ENCODE measurements around the gene PITX3.

PITX3 gene

DNA sequence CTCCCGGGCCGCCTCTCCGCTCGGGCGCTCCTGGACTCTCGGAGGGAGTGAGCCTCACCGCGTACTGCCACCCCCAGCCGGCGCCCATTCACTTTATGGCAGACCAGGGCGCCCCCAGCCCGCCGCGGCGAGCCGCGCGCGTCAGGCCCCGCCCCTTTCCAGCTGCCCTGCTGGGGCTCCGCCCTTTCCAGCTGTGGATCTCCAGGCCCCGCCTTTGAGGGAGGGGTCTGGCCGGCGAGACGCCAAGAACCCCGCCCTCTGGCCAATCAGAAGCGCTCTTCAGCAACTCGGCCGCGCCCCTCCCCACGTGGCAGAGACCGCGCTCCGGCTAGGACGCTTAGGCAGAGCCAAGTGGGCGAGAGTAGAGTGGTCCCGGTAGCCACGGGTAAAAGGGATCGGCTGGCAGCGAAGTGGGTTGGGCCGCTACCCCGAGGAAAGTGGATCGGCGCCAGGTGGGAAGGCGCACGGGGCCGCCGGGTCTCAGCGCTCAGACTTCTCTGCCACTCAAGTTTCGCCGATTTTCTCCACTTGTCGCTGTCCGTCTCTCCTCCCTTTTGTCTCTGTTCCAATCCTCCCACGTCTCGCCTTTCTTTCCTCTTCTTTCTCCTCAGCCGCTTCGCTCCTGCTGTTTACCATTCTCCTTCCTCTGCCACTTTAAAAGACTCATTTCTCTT, at the start of gene PITX3:
TSS of gene PITX3 (minus strand) at position 69 of the 674 bp plus-strand sequence. CDS start 9,432 bp downstream, outside the sequence.
- no peak for DNase-seq (ENCODE audit: low read depth)
- TF ChIP-seq, protein P1, sequence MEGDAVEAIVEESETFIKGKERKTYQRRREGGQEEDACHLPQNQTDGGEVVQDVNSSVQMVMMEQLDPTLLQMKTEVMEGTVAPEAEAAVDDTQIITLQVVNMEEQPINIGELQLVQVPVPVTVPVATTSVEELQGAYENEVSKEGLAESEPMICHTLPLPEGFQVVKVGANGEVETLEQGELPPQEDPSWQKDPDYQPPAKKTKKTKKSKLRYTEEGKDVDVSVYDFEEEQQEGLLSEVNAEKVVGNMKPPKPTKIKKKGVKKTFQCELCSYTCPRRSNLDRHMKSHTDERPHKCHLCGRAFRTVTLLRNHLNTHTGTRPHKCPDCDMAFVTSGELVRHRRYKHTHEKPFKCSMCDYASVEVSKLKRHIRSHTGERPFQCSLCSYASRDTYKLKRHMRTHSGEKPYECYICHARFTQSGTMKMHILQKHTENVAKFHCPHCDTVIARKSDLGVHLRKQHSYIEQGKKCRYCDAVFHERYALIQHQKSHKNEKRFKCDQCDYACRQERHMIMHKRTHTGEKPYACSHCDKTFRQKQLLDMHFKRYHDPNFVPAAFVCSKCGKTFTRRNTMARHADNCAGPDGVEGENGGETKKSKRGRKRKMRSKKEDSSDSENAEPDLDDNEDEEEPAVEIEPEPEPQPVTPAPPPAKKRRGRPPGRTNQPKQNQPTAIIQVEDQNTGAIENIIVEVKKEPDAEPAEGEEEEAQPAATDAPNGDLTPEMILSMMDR (conservative IDR thresholded peaks at IDR 0.05; ENCODE audit: low read depth, low read length): no peak
- peak within 1 kb of the TSS; percentile 66 for H3K4me3 ChIP-seq (ENCODE audit: low read length)

GRCh38 chr10:102289840-102290239, 48.5 kb upstream of the PITX3 start:
- TF ChIP-seq, protein P1 (conservative IDR thresholded peaks at IDR 0.05; ENCODE audit: low read depth, low read length): no peak
- DNase-seq (ENCODE audit: low read depth): no peak
- no peak overlapping the region for H3K4me3 ChIP-seq (ENCODE audit: low read length)

DNA sequence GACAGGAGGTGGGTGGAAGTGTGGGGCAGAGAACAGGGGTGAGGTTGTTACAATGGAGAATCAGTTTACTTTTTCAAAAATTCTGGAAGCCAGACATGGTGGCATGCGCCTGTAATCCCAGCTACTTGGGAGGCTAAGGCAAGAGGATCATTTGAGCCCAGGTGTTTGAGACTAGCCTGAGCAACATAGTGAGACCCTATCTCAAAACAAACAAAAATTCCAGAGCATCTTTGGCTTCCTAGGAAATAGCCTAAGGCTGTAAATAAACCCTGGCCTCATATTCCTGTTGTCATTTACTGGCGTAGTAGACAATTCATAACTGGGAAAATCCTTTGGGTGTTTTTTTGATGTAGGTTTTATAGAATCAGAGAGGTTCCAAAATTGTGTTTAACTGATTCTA, 48.0 kb upstream of the PITX3 start:
- H3K4me3 ChIP-seq (ENCODE audit: low read length): no peak overlapping the region
- no peak for DNase-seq (ENCODE audit: low read depth)
- TF ChIP-seq, protein P1 (conservative IDR thresholded peaks at IDR 0.05; ENCODE audit: low read depth, low read length): no peak

DNA sequence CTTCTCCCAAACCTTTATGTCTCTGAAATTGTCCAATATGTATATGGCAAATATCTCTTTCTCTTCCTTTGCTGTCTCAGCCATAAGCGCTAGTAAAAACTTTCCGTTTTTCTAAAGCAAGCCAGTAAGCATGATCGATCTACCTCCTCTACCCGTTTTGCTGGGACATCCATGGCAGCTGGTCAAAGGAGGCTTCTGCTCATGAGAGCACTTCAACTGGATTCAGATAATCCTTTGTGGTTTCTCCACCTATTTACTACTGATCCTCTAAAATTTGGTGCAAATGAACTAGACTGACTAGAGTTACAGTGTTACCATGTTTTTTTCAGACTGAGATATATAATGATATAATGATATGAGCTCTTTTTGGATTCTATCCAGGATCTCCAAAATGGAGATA, 46.7 kb upstream of the PITX3 start:
- no peak overlapping the region for H3K4me3 ChIP-seq (ENCODE audit: low read length)
- TF ChIP-seq, protein P1 (conservative IDR thresholded peaks at IDR 0.05; ENCODE audit: low read depth, low read length): no peak

DNA sequence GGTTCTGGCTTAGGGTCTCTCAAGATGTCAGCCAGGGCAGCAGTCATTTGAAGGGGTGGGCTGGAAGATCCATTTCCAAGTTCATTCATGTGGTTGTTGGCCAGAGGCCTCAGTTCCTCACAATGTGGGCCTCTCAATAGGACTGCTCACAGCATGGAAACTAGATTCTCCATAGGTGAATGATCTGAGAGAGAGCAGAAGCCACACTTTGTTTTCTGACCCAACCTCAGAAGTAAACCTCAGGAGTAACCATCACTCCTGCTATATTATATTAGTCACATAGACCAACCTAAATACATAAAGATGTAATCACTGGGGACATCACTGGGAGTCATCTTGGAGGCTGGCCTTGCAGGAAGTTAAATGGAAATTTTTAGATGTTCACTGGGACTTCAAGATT, 46.2 kb upstream of the PITX3 start:
- DNase-seq (ENCODE audit: low read depth): no peak
- H3K4me3 ChIP-seq (ENCODE audit: low read length): no peak overlapping the region
- TF ChIP-seq, protein P1 (conservative IDR thresholded peaks at IDR 0.05; ENCODE audit: low read depth, low read length): no peak

More for the DNA sequence above, 46.7 kb upstream of the PITX3 start:
- DNase-seq (ENCODE audit: low read depth): no peak

DNA sequence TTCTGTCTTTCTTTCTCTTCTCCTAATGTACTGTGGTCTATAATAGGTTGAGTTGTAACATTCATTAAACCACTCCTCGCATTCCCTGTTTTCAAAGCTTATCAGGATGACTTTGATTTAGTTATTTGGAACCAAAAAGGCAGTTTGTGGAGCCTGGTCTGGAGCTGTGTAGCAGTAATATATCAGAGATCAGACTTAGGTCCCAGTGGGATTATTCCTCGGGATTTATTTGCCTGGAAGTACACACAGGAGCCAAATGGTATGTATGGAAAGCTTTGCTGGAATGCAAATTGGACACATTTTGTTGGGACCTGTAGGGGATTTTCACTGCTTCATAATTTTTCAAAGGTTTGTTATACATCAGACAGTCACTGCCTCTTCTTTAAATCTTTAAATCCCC, 44.9 kb upstream of the PITX3 start:
- no peak for DNase-seq (ENCODE audit: low read depth)
- no peak overlapping the region for H3K4me3 ChIP-seq (ENCODE audit: low read length)
- TF ChIP-seq, protein P1 (conservative IDR thresholded peaks at IDR 0.05; ENCODE audit: low read depth, low read length): no peak

GRCh38 chr10:102285133-102285532, 43.8 kb upstream of the PITX3 start:
- TF ChIP-seq, protein P1 (conservative IDR thresholded peaks at IDR 0.05; ENCODE audit: low read depth, low read length): no peak
- DNase-seq (ENCODE audit: low read depth): no peak

More at GRCh38 chr10:102285133-102285532, 43.8 kb upstream of the PITX3 start:
- H3K4me3 ChIP-seq (ENCODE audit: low read length): no peak overlapping the region

Measured in retinal pigment epithelial cell (primary cell).